KMS-11 (cell line): ENCODE data around the gene TMEM151B.
A peak's percentile ranks its signal among the peaks of the same experiment; 100 is the strongest.

Experiments used
- H2AFZ ChIP-seq: fragments of 200-600 bp; sonication (generic); 2 replicates; pipeline ENCODE4 v1.6.1; 2016; ENCODE audit warnings: antibody characterized with exemption, mixed run types, low read depth
- H3K27ac ChIP-seq: fragments of 200-600 bp; sonication (generic); 2 replicates; pipeline ENCODE4 v1.6.1; 2016; ENCODE audit warnings: mild to moderate bottlenecking, mixed run types
- H3K27me3 ChIP-seq: fragments of 200-600 bp; sonication (generic); 2 replicates; pipeline ENCODE4 v1.6.1; 2017; ENCODE audit warnings: mild to moderate bottlenecking, low read depth, mixed run types, moderate library complexity; ENCODE audit not compliant: insufficient read depth
- H3K36me3 ChIP-seq: fragments of 200-600 bp; sonication (generic); 2 replicates; pipeline ENCODE4 v1.6.1; 2017; ENCODE audit warnings: mild to moderate bottlenecking, mixed run types; ENCODE audit not compliant: insufficient read depth
- H3K4me1 ChIP-seq: fragments of 200-600 bp; sonication (generic); 2 replicates; pipeline ENCODE4 v1.6.1; 2016; ENCODE audit warnings: mild to moderate bottlenecking, low read depth, mixed run types; ENCODE audit not compliant: poor library complexity, severe bottlenecking
- H3K4me2 ChIP-seq: fragments of 200-600 bp; sonication (generic); 2 replicates; pipeline ENCODE4 v1.7.0; 2016; ENCODE audit warnings: mild to moderate bottlenecking, mixed run types
- H3K4me3 ChIP-seq: fragments of 200-600 bp; sonication (generic); IDR thresholded peaks from 2 replicates; pipeline ENCODE4 v1.6.1; 2017; ENCODE audit warnings: low read depth, low read length, mixed read lengths; ENCODE audit not compliant: insufficient read depth
- H3K79me2 ChIP-seq: fragments of 200-600 bp; sonication (generic); 2 replicates; pipeline ENCODE4 v1.6.1; 2016; ENCODE audit warnings: low read depth, mixed run types; ENCODE audit not compliant: insufficient read depth
- H3K9ac ChIP-seq: fragments of 200-600 bp; sonication (generic); 2 replicates; pipeline ENCODE4 v1.6.1; 2016; ENCODE audit warnings: mild to moderate bottlenecking, mixed run types
- H4K20me1 ChIP-seq: fragments of 200-600 bp; sonication (generic); 2 replicates; pipeline ENCODE4 v1.6.1; 2016; ENCODE audit warnings: mild to moderate bottlenecking, mixed run types; ENCODE audit not compliant: insufficient read depth
- CTCF ChIP-seq: fragments of 200-600 bp; sonication (generic); conservative IDR thresholded peaks from 2 replicates; pipeline ENCODE4 v1.6.1; 2017; ENCODE audit warnings: low read depth, mild to moderate bottlenecking, antibody characterized with exemption, low read length, moderate library complexity, mixed read lengths

Gene TMEM151B

GRCh38 chr6:44303842-44304241 is 33.6 kb downstream of the TMEM151B start:
- no peaks in the 10 kb centered on the region; the same call in 1 of the 2 replicates for H3K36me3 ChIP-seq
- H3K79me2 ChIP-seq: no peaks in the 10 kb centered on the region
- H3K4me3 ChIP-seq: no peak overlapping the region
- no peaks in the 10 kb centered on the region for H3K27me3 ChIP-seq
- H4K20me1 ChIP-seq: no peaks in the 10 kb centered on the region
- no peak overlapping the region for H2AFZ ChIP-seq
- peaks cover 7% of the 10 kb centered on the region for H3K4me1 ChIP-seq
- no peak overlapping the region for H3K4me2 ChIP-seq
- no peak overlapping the region for H3K27ac ChIP-seq
- no peak for TF ChIP-seq CTCF
- H3K9ac ChIP-seq: no peak overlapping the region

DNA sequence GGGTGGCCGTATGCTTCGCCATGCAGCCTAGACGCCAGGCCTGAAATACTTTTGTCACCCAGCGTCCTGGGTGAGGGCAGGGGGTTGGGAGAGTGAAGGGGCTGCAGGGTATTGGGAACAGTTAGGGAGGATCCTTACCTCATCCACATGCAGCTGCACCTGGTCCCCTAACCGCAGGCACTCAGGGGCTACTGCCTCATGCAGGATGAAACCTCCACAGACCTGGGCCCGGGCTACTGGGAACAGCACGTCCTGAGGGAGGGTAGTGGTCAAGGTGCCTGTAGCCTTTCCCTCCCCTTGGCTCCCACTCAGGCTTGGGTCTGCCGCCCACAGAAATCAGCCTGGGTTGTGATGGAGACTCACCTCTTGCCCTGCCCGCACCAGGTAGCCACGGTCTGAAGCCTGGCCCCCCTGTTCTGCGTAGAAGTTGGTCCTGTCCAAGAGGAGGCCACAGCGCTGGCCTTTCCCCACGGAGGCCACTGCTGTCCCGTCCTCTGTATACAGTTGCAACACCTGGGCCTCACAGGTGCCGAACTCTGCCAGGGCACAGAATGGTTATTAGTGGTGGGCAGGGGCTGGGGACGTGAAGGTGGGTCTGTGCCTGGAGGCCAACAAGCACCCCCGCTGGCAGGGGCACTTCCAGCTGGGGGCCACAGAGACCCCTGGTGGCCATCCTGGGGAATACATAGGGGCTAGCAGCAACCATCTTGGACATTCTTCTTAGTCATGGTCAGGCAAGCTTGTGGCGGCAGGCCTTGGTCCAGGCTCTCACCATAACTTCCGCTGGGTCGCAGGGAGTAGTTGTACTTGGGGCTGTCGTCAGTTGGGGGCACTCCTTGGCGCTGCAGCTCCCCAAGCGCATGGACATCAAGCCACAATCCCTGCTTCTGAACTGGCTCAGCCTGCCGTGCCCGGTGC is 34.3 kb downstream of the TMEM151B start:
- no peaks in the 10 kb centered on the region; the same call in 1 of the 2 replicates for H3K36me3 ChIP-seq
- H3K4me1 ChIP-seq: peaks cover 7% of the 10 kb centered on the region
- TF ChIP-seq CTCF: peak; percentile 87
- H4K20me1 ChIP-seq: no peaks in the 10 kb centered on the region
- H3K27me3 ChIP-seq: no peaks in the 10 kb centered on the region
- no peak overlapping the region for H3K9ac ChIP-seq
- no peak overlapping the region for H3K27ac ChIP-seq
- no peak overlapping the region for H3K4me2 ChIP-seq
- no peaks in the 10 kb centered on the region for H3K79me2 ChIP-seq
- no peak overlapping the region for H2AFZ ChIP-seq
- no peak overlapping the region for H3K4me3 ChIP-seq

DNA sequence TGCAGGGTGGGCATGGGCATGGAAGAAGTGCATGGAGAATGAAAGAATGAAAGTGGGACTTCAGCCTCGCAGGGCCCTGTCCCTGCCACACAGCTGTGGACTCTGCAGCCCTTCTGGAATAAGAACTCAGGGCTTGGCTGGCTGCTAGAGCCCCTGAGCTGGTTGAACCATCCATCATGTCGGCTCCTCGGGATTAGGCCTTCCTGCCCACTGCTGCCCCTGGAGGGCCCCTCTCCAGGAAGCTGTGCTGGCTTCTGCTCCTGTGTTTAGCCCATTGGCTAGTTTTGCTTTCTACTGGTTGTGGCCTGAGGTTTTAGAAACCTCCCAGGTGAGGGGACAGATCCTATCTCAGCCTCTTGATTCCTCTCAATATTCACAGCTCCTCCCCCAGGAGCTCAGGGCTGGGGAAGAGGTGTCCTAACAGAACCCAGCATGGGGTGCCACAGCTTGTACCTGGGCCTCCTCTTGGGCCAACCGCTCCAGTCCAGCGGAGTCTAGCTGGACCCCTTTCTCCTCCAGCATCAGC is 35.0 kb downstream of the TMEM151B start:
- H3K27ac ChIP-seq: no peak overlapping the region
- peaks cover 5% of the 10 kb centered on the region; the same call in 1 of the 2 replicates for H3K36me3 ChIP-seq

GRCh38 chr6:44306710-44307109 is 36.5 kb downstream of the TMEM151B start:
- no peak overlapping the region for H3K4me3 ChIP-seq
- H2AFZ ChIP-seq: no peak overlapping the region
- peaks cover 5% of the 10 kb centered on the region; the same call in 1 of the 2 replicates for H3K36me3 ChIP-seq
- H4K20me1 ChIP-seq: no peaks in the 10 kb centered on the region
- H3K4me2 ChIP-seq: no peak overlapping the region
- TF ChIP-seq CTCF: no peak
- 0 out of 2 replicates have a peak, but pooled peaks cover under 1% of the 10 kb centered on the region for H3K79me2 ChIP-seq
- H3K27ac ChIP-seq: no peak overlapping the region
- peaks cover 7% of the 10 kb centered on the region for H3K4me1 ChIP-seq
- no peak overlapping the region for H3K9ac ChIP-seq
- no peaks in the 10 kb centered on the region for H3K27me3 ChIP-seq

More for the DNA sequence above, 35.0 kb downstream of the TMEM151B start:
- Histone ChIP-seq H3K9ac (no peak overlapping the region), H2AFZ (no peak overlapping the region), H3K27me3 (no peaks in the 10 kb centered on the region), H3K4me1 (peaks cover 7% of the 10 kb centered on the region), H3K79me2 (no peaks in the 10 kb centered on the region), H3K4me3 (no peak overlapping the region), H3K4me2 (no peak overlapping the region), H4K20me1 (no peaks in the 10 kb centered on the region)
- no peak for TF ChIP-seq CTCF
